Heart right ventricle (tissue), 16 donors: ENCODE results near the gene KRT10. TPM values are rescaled to one million over a fixed set of nuclear protein-coding genes. Genes with fewer than 3 reads are reported as not detected.
A peak's percentile ranks its signal among the peaks of the same experiment; 100 is the strongest.

ENCODE experiments used
- ATAC-seq, 8 donors: fragments of 200-7000 bp; cut with Tn5 transposase; one replicate each; pipeline ENCODE4 v1.9.1; 2020; ENCODE audit warnings: mild to moderate bottlenecking in 8 of 8, moderate library complexity in 8 of 8, moderate number of reproducible peaks in 1 of 8
- DNase-seq, 2 donors: peaks; one replicate each; pipeline ENCODE4 v3.0.0-alpha.2; 2020
- H3K27ac ChIP-seq, 10 donors: fragments of 200-600 bp; sonication (generic) in 2 of 10; one replicate each; pipeline versions ENCODE4 v1.5.0 to v1.8.0; 2020 to 2022; ENCODE audit warnings: mild to moderate bottlenecking in 3 of 10
- H3K27me3 ChIP-seq, 7 donors: fragments of 200-600 bp; one replicate each; pipeline ENCODE4 v1.8.0; 2021 to 2022; ENCODE audit warnings: mild to moderate bottlenecking in 2 of 7
- H3K36me3 ChIP-seq, 9 donors: fragments of 200-600 bp; sonication (generic) in 1 of 9; one replicate each; pipeline versions ENCODE4 v1.5.0 to v1.8.0; 2020 to 2022; ENCODE audit warnings: mild to moderate bottlenecking in 2 of 9
- H3K4me1 ChIP-seq, 9 donors: fragments of 200-600 bp; sonication (generic) in 1 of 9; one replicate each; pipeline versions ENCODE4 v1.5.0 to v1.8.0; 2020 to 2022; ENCODE audit warnings: mild to moderate bottlenecking in 4 of 9
- H3K4me3 ChIP-seq, 10 donors: fragments of 200-600 bp; sonication (generic) in 2 of 10; one replicate each; pipeline versions ENCODE4 v1.5.0 to v1.8.0; 2020 to 2022; ENCODE audit warnings: mild to moderate bottlenecking in 7 of 10, moderate library complexity in 2 of 10
- H3K9me3 ChIP-seq, 11 donors: fragments of 200-600 bp in 10 of 11; sonication (generic) in 2 of 11; one replicate each; pipeline versions ENCODE4 v1.5.0 to v1.8.0; 2013 to 2022; ENCODE audit warnings: mild to moderate bottlenecking in 2 of 11, control low read depth in 1 of 11, moderate library complexity in 1 of 11
- CTCF ChIP-seq, 9 donors: fragments of 200-600 bp; sonication (generic) in 2 of 9; IDR thresholded peaks; one replicate each; pipeline versions ENCODE4 v1.5.0 to v1.8.0; 2021 to 2022; ENCODE audit warnings: antibody characterized with exemption in 9 of 9, mild to moderate bottlenecking in 5 of 9, moderate library complexity in 1 of 9
- WGBS, 2 donors: extraction: QIAGEN DNeasy Blood & Tissue Kit; methylation state at CpG; one replicate each; pipeline ENCODE4 v1.1.7; 2013; ENCODE audit warnings: inconsistent platforms in 1 of 2; 5-methylcytosine and 5-hydroxymethylcytosine counted together
- intact Hi-C, 10 donors: fragments of 100-400 bp; cut with DNase I; formaldehyde crosslinking; loops; one replicate each; pipeline versions ENCODE4 v1.11.1 to v1.14.2; 2022
- polyA plus RNA-seq, 2 donors: library from polyadenylated mRNA; stranded (reverse); fragments of 200-250 nt; gene quantifications; one replicate each; pipeline ENCODE4 v1.2.3, GENCODE V29; 2013
- total RNA-seq, 10 donors: library from RNA; stranded (reverse); fragmentation: NEBNext Ultra II Directional in 3 of 10; extraction: Animal tissue kit (Norgen Biotek cat#: 25700) in 3 of 10; gene quantifications; one replicate each; pipeline versions ENCODE4 v1.2.1 to v1.2.4, GENCODE V29; 2021 to 2023
- donor health status: Arrhythmogenic right ventricular cardiomyopathy.
- donor health status: ischemic (EF 13 %, LVEDD 7.1; RV severe dilation, severe dysfunction).
- donor health status: healthy with polysubstance abuse.
- donor health status: DM: no; HTN: yes; CAD: no.
- donor health status: DM: no; HTN: no; CAD: no.
- donor health status: ischemic (EF 25% LVEDD 6.9; RV normal size, moderate dysfunction).
- donor health status: ischemic (EF 25% LVEDD 5.7; RV mildly dilated, moderate dysfunction).
- donor health status: healthy.
- donor health status: DM: yes; HTN: yes; CAD: no.
- donor health status: Ischemic cardiomyopathy.
- donor health status: ischemic (EF 35%, LVEDD 5.7; RV mildly dilated, moderate dysfunction).
- donor health status: nonischemic (EF 11% LVEDD 7.7; RV severe dilation, severe dysfunction).
- donor health status: DM: yes; HTN: yes; CAD: no.
- donor health status: PGD.
- donor health status: ischemic (EF 29% LVEDD 5.4; RV normal size, mild dysfunction).
- donor health status: nonischemic (EF 23%, LVEDD 6.1; RV moderate dilation, normal function).

KRT10 gene
- total and polyA plus RNA-seq, 12 donors: 40.9 to 86.8 (median 48.5) TPM

GRCh38 chr17:40812639-40813038 is 9.8 kb downstream of the KRT10 start:
- Histone ChIP-seq H3K9me3 (peaks cover 0 to 5% (median 0%) of the 10 kb centered on the region in 11 donors), H3K4me1 (peaks cover 3 to 36% (median 23%) of the 10 kb centered on the region in 9 donors), H3K4me3 (no peak overlapping the region), H3K27me3 (peaks cover 0 to 62% (median 0%) of the 10 kb centered on the region in 7 donors), H3K36me3 (peaks cover 0 to 14% (median 0%) of the 10 kb centered on the region in 9 donors), H3K27ac (no peak overlapping the region)
- TF ChIP-seq CTCF (IDR thresholded peaks at IDR 0.05): no peak
- intact Hi-C loops: no loop called here
- DNase-seq (no peak), ATAC-seq (no peak)
- 80 to 87% methylated on average over 3 of the region's 3 CpGs for WGBS, 2 donors

- TF ChIP-seq CTCF (IDR thresholded peaks at IDR 0.05): no peak
- DNase-seq (no peak), ATAC-seq (no peak)
- H3K27ac ChIP-seq: peak overlapping the region in 5 of 10 donors; percentile 4 to 58 (median 50)
- 51 to 68% methylated on average over 6 of the region's 6 CpGs for WGBS, 2 donors
- peaks cover 0 to 31% (median 22%) of the 10 kb centered on the region in 9 donors for H3K4me1 ChIP-seq
- H3K36me3 ChIP-seq: no peaks in the 10 kb centered on the region
- H3K9me3 ChIP-seq: peaks cover 0 to 5% (median 0%) of the 10 kb centered on the region in 11 donors
- H3K4me3 ChIP-seq: no peak overlapping the region
- intact Hi-C loops: no loop called here
- peaks cover 0 to 78% (median 0%) of the 10 kb centered on the region in 7 donors for H3K27me3 ChIP-seq
Observed at GRCh38 chr17:40810494-40810893, 11.9 kb downstream of the KRT10 start.

- H3K27me3 ChIP-seq: peaks cover 0 to 85% (median 0%) of the 10 kb centered on the region in 7 donors
- ATAC-seq: peak; percentile 47 to 93 (median 69)
- H3K36me3 ChIP-seq: no peaks in the 10 kb centered on the region
- no peak overlapping the region for H3K4me3 ChIP-seq
- peaks cover 0 to 31% (median 22%) of the 10 kb centered on the region in 9 donors for H3K4me1 ChIP-seq
- H3K27ac ChIP-seq: peak overlapping the region in 7 of 10 donors; percentile 4 to 58 (median 47)
- intact Hi-C loops: loop anchor here in 6 of 10 donors (5.0 to 10.0 kb wide), 5 partner anchors 47 to 855 kb away; no protein-coding TSS in a partner anchor
- no peak for DNase-seq
- TF ChIP-seq CTCF (IDR thresholded peaks at IDR 0.05): no peak
- WGBS, 2 donors: 6 to 10% methylated on average over 2 of the region's 2 CpGs
- H3K9me3 ChIP-seq: peaks cover 0 to 4% (median 0%) of the 10 kb centered on the region in 11 donors
Observed at GRCh38 chr17:40809721-40810421, 12.5 kb downstream of the KRT10 start.

- DNase-seq: no peak
- intact Hi-C loops: loop anchor here in 6 of 10 donors (5.0 to 10.0 kb wide), 5 partner anchors 51 to 859 kb away; no protein-coding TSS in a partner anchor
- H3K27me3 ChIP-seq: peaks cover 0 to 83% (median 4%) of the 10 kb centered on the region in 7 donors
Observed at GRCh38 chr17:40806131-40806530, 16.3 kb downstream of the KRT10 start.

More at GRCh38 chr17:40806131-40806530, 16.3 kb downstream of the KRT10 start:
- no peak for TF ChIP-seq CTCF (IDR thresholded peaks at IDR 0.05)
- Histone ChIP-seq H3K4me1 (peaks cover 3 to 31% (median 21%) of the 10 kb centered on the region in 9 donors), H3K4me3 (no peak overlapping the region), H3K9me3 (no peaks in the 10 kb centered on the region), H3K36me3 (no peaks in the 10 kb centered on the region), H3K27ac (no peak overlapping the region)
- WGBS, 2 donors: 70 to 77% methylated on average over 3 of the region's 3 CpGs
- no peak for ATAC-seq
